Lower leg skin (tissue), 4 donors: ENCODE data around the gene UST. TPM values are rescaled to one million over a fixed set of nuclear protein-coding genes. Genes with fewer than 3 reads are reported as not detected.

ENCODE experiments used
- DNase-seq, 2 donors: peaks; one replicate each; pipeline ENCODE4 v3.0.0-alpha.2; 2019; ENCODE audit warnings: low spot score in 2 of 2
- H3K4me3 ChIP-seq: fragments of 200-600 bp; sonication (generic); 2 replicates; pipeline ENCODE4 v1.5.1; 2017; ENCODE audit warnings: mild to moderate bottlenecking, low read depth; ENCODE audit not compliant: poor library complexity, severe bottlenecking
- CTCF ChIP-seq, 3 donors: fragments of 450-650 bp; IDR thresholded peaks; one replicate each; pipeline ENCODE4 v1.5.1; 2016; ENCODE audit warnings: antibody characterized with exemption in 3 of 3, mild to moderate bottlenecking in 3 of 3, moderate library complexity in 2 of 3
- POLR2A ChIP-seq, 2 donors: fragments of 450-650 bp; IDR thresholded peaks; one replicate each; pipeline ENCODE4 v1.6.1; 2016 to 2017; ENCODE audit warnings: antibody characterized with exemption in 2 of 2, mild to moderate bottlenecking in 1 of 2, moderate library complexity in 1 of 2
- WGBS, 2 donors: methylation state at CpG; one replicate each; pipeline ENCODE4 v1.1.5; 2018; 5-methylcytosine and 5-hydroxymethylcytosine counted together
- intact Hi-C: fragments of 100-400 bp; cut with DNase I; formaldehyde crosslinking; loops from one replicate; pipeline ENCODE4 v1.15.0; 2023; ENCODE audit warnings: low total_unique reads
- total RNA-seq, 4 donors: library from RNA; depleted of rRNA; stranded (reverse); fragments of >200 nt; gene quantifications; one replicate each; pipeline ENCODE4 v1.1.0, GENCODE V29; 2016

Gene UST
- total RNA-seq, 4 donors from 2014 or later = 12.2 to 21.7 (median 17.7) TPM

- TF ChIP-seq CTCF (IDR thresholded peaks at IDR 0.05) (no peak), POLR2A (IDR thresholded peaks at IDR 0.05) (no peak)
- intact Hi-C loops = no loop called here
- no peak for DNase-seq
- WGBS, 2 donors = 90 to 97% methylated on average over 5 of the region's 5 CpGs
- no peak overlapping the region for H3K4me3 ChIP-seq
These were observed 316.0 kb downstream of the UST start for GRCh38 chr6:149062653-149063348.

- DNase-seq = no peak
- WGBS, 2 donors = 91 to 93% methylated on average over 3 of the region's 3 CpGs
- intact Hi-C loops = no loop called here
- no peak for TF ChIP-seq CTCF (IDR thresholded peaks at IDR 0.05)
- TF ChIP-seq POLR2A (IDR thresholded peaks at IDR 0.05) = no peak
- H3K4me3 ChIP-seq = no peak overlapping the region
These were observed 316.6 kb downstream of the UST start for GRCh38 chr6:149063468-149063867.

- no peak overlapping the region for H3K4me3 ChIP-seq
- intact Hi-C loops = no loop called here
- WGBS, 2 donors = 82 to 91% methylated on average over 5 of the region's 5 CpGs
- DNase-seq = no peak
- TF ChIP-seq POLR2A (IDR thresholded peaks at IDR 0.05) (no peak), CTCF (IDR thresholded peaks at IDR 0.05) (no peak)
These were observed 317.3 kb downstream of the UST start for GRCh38 chr6:149064001-149064659.

- WGBS, 2 donors = 76 to 78% methylated on average over 7 of the region's 7 CpGs
- DNase-seq = no peak
- intact Hi-C loops = no loop called here
- no peak for TF ChIP-seq POLR2A (IDR thresholded peaks at IDR 0.05)
- TF ChIP-seq CTCF (IDR thresholded peaks at IDR 0.05) = no peak
- no peak overlapping the region for H3K4me3 ChIP-seq
These were observed 317.8 kb downstream of the UST start for GRCh38 chr6:149064660-149065015.

GRCh38 chr6:149065121-149065520, 318.3 kb downstream of the UST start:
- no peak overlapping the region for H3K4me3 ChIP-seq
- no peak for TF ChIP-seq POLR2A (IDR thresholded peaks at IDR 0.05)
- TF ChIP-seq CTCF (IDR thresholded peaks at IDR 0.05) = no peak
- intact Hi-C loops = no loop called here
- 79 to 83% methylated on average over 4 of the region's 4 CpGs for WGBS, 2 donors
- DNase-seq = no peak
